HEK293 (cell line): Measurements from ENCODE around the gene PLSCR3.

ENCODE experiments used
- MYNN ChIP-seq: fragments of 450-650 bp; formaldehyde crosslinking; IDR thresholded peaks from 2 replicates; pipeline ENCODE4 v1.5.1; 2016; ENCODE audit warnings: missing biosample characterization, missing genetic modification characterization, borderline replicate concordance
- TF ChIP-seq, protein P1 (sequence below): fragments of 450-650 bp; formaldehyde crosslinking; IDR thresholded peaks from 2 replicates; pipeline ENCODE4 v1.5.1; 2016; ENCODE audit warnings: missing biosample characterization, missing genetic modification characterization
- TF ChIP-seq, protein P2 (sequence below): fragments of 450-650 bp; formaldehyde crosslinking; IDR thresholded peaks from 2 replicates; pipeline ENCODE4 v1.5.1; 2017; ENCODE audit warnings: missing biosample characterization, missing genetic modification characterization

DNA sequence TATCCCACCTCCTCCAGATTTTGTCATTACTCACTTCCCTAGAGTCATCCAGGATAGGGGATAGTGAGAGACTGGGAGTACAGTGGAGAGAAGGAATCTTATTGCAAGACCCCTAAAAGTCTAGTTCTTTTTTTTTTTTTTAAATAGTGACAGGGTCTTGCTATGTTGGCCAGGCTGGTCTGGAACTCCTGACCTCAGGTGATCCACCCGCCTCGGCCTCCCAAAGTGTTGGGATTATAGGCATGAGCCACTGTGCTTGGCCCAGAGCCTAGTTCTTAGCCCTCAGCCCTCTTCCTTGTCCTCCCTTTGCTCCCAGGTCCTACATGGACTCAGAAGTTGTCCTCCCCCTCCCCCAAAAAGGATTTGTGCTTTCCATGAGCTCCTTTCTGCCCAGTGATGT is 47.8 kb upstream of the PLSCR3 start:
- TF ChIP-seq, protein P1, sequence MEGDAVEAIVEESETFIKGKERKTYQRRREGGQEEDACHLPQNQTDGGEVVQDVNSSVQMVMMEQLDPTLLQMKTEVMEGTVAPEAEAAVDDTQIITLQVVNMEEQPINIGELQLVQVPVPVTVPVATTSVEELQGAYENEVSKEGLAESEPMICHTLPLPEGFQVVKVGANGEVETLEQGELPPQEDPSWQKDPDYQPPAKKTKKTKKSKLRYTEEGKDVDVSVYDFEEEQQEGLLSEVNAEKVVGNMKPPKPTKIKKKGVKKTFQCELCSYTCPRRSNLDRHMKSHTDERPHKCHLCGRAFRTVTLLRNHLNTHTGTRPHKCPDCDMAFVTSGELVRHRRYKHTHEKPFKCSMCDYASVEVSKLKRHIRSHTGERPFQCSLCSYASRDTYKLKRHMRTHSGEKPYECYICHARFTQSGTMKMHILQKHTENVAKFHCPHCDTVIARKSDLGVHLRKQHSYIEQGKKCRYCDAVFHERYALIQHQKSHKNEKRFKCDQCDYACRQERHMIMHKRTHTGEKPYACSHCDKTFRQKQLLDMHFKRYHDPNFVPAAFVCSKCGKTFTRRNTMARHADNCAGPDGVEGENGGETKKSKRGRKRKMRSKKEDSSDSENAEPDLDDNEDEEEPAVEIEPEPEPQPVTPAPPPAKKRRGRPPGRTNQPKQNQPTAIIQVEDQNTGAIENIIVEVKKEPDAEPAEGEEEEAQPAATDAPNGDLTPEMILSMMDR (tag by site-specific recombination): no peak
- TF ChIP-seq, protein P2, sequence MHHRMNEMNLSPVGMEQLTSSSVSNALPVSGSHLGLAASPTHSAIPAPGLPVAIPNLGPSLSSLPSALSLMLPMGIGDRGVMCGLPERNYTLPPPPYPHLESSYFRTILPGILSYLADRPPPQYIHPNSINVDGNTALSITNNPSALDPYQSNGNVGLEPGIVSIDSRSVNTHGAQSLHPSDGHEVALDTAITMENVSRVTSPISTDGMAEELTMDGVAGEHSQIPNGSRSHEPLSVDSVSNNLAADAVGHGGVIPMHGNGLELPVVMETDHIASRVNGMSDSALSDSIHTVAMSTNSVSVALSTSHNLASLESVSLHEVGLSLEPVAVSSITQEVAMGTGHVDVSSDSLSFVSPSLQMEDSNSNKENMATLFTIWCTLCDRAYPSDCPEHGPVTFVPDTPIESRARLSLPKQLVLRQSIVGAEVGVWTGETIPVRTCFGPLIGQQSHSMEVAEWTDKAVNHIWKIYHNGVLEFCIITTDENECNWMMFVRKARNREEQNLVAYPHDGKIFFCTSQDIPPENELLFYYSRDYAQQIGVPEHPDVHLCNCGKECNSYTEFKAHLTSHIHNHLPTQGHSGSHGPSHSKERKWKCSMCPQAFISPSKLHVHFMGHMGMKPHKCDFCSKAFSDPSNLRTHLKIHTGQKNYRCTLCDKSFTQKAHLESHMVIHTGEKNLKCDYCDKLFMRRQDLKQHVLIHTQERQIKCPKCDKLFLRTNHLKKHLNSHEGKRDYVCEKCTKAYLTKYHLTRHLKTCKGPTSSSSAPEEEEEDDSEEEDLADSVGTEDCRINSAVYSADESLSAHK (tag by site-specific recombination): no peak
- TF ChIP-seq MYNN (tag by site-specific recombination): no peak
